ENCODE measurements around the gene SERTAD3. TPM values are rescaled to one million over a fixed set of nuclear protein-coding genes. Genes with fewer than 3 reads are reported as not detected.
"Not testable (repeated sequence)": the region's sequence is repeated elsewhere in the genome, so short reads cannot be mapped to it uniquely, and the experiment has no call there.

The SERTAD3 gene
- total RNA-seq, 4 donors from 2014 or later, result 20.5 to 26.5 (median 25.0) TPM

DNA sequence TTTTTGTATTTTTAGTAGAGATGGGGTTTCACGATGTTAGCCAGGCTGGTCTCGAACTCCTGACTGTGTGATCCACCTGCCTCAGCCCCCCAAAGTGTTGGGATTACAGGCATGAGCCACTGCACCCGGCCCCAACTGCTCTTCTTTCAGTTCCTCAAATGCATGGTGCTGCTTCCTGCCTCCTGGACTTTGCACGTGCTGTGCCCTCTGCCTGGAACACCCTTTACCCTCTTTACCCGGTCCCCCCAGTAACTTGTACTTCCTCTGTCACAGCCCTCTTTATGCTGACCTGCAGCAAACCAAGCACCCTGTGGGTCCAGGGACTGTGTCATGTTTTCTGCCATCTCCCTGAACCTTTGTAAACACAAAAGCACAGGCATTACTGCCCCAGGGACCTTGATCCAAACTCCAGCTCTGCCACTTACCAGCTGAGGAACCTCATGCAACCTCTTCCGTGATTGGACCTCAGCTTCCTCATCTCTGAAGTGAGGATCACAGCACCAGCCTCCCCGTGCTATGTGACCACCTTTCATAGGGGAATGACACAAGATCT is 17.6 kb upstream of the SERTAD3 start:
- intact Hi-C loops (cut with DNase I; ENCODE audit: low total_unique reads), result loop anchor here (10.0 kb wide), 1 partner anchor 173 kb away; no protein-coding TSS in a partner anchor
- DNase-seq (ENCODE audit: low spot score in 2 of 2), result peak in 1 of 2 donors; percentile 45
- no peak overlapping the region for H3K4me3 ChIP-seq (ENCODE audit: low read depth, poor library complexity, severe bottlenecking)
- WGBS, 2 donors, result 78 to 81% methylated on average over 7 of the region's 7 CpGs
- TF ChIP-seq POLR2A (IDR thresholded peaks at IDR 0.05), result no peak
- TF ChIP-seq CTCF (IDR thresholded peaks at IDR 0.05), result no peak

DNA sequence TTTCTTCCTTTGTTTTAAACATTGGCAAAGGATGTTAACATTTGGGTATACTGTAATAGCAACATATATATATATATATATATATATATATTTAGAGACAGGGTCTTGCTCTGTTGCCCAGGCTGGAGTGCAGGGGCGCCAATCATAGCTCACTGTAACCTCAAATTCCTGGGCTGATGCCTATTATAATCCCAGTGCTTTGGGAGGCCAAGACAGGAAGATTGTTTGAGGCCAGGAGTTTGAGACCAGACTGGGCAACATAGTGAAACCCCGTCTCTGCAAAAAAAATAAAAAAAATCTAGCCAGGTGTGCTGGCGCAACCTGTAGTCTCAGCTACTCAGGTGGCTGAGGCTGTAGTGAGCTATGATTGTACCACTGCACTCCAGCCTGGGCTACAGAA is 16.1 kb upstream of the SERTAD3 start:
- intact Hi-C loops (cut with DNase I; ENCODE audit: low total_unique reads), result loop anchor here (10.0 kb wide), 1 partner anchor 175 kb away; no protein-coding TSS in a partner anchor
- no peak for TF ChIP-seq CTCF (IDR thresholded peaks at IDR 0.05)
- TF ChIP-seq POLR2A (IDR thresholded peaks at IDR 0.05), result no peak
- 90 to 92% methylated on average over 3 of the region's 3 CpGs for WGBS, 2 donors
- DNase-seq (ENCODE audit: low spot score in 2 of 2), result no peak
- H3K4me3 ChIP-seq (ENCODE audit: low read depth, poor library complexity, severe bottlenecking), result no peak overlapping the region

GRCh38 chr19:40458597-40458974 is 14.5 kb upstream of the SERTAD3 start:
- no peak overlapping the region for H3K4me3 ChIP-seq (ENCODE audit: low read depth, poor library complexity, severe bottlenecking)
- no peak for TF ChIP-seq POLR2A (IDR thresholded peaks at IDR 0.05)
- no peak for TF ChIP-seq CTCF (IDR thresholded peaks at IDR 0.05)
- DNase-seq (ENCODE audit: low spot score in 2 of 2), result no peak
- WGBS, 2 donors, result 93 to 100% methylated on average over 3 of the region's 3 CpGs
- intact Hi-C loops (cut with DNase I; ENCODE audit: low total_unique reads), result no loop called here

GRCh38 chr19:40457953-40458596 is 13.9 kb upstream of the SERTAD3 start:
- DNase-seq (ENCODE audit: low spot score in 2 of 2), result no peak
- H3K4me3 ChIP-seq (ENCODE audit: low read depth, poor library complexity, severe bottlenecking), result no peak overlapping the region
- intact Hi-C loops (cut with DNase I; ENCODE audit: low total_unique reads), result no loop called here
- TF ChIP-seq CTCF (IDR thresholded peaks at IDR 0.05) (no peak), POLR2A (IDR thresholded peaks at IDR 0.05) (no peak)
- WGBS, 2 donors, result 84 to 88% methylated on average over 17 to 23 of the region's 27 CpGs

- TF ChIP-seq POLR2A (IDR thresholded peaks at IDR 0.05), result no peak
- TF ChIP-seq CTCF (IDR thresholded peaks at IDR 0.05), result no peak
- no peak for DNase-seq (ENCODE audit: low spot score in 2 of 2)
- H3K4me3 ChIP-seq (ENCODE audit: low read depth, poor library complexity, severe bottlenecking), result no peak overlapping the region
- intact Hi-C loops (cut with DNase I; ENCODE audit: low total_unique reads), result no loop called here
- 89 to 90% methylated on average over 5 of the region's 5 CpGs for WGBS, 2 donors
Measured at GRCh38 chr19:40457048-40457447, 12.9 kb upstream of the SERTAD3 start.

DNA sequence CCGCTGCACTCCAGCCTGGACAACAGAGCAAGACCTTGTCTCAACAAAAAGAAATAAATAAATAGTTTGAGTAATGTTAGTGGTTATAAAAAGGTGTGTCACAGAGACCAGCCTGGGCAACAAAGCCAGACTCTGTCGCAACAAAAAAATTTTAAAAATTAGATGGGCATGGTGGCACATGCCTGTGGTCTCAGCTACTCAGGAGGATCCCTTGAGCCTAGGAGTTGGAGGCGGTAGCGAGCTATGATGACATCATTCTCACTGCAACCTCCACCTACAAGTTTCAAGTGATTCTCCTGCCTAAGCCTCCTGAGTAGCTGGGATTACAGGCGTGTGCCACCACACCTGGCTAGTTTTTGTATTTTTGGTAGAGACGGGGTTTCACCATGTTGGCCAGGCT is 9.8 kb upstream of the SERTAD3 start:
- intact Hi-C loops (cut with DNase I; ENCODE audit: low total_unique reads); DNase-seq (ENCODE audit: low spot score in 2 of 2); H3K4me3 ChIP-seq (ENCODE audit: low read depth, poor library complexity, severe bottlenecking): not testable (repeated sequence)
- WGBS, 2 donors, result 81 to 82% methylated on average over 6 of the region's 6 CpGs

Data from lower leg skin (tissue), 4 donors.